Measurements from ENCODE around the gene KCNN4. TPM values are rescaled to one million over a fixed set of nuclear protein-coding genes. Genes with fewer than 3 reads are reported as not detected.

The KCNN4 gene
- total RNA-seq, 1 experiment from 2014 or later = 22.9 TPM

- DNase-seq (ENCODE audit: extremely low read depth, low read depth) = no peak
Observed at GRCh38 chr19:43799502-43800142, 18.8 kb upstream of the KCNN4 start.

- no peak for DNase-seq (ENCODE audit: extremely low read depth, low read depth)
Observed at GRCh38 chr19:43798546-43799409, 18.0 kb upstream of the KCNN4 start.

GRCh38 chr19:43798026-43798545, 17.3 kb upstream of the KCNN4 start:
- DNase-seq (ENCODE audit: extremely low read depth, low read depth) = no peak

- no peak for DNase-seq (ENCODE audit: extremely low read depth, low read depth)
Observed at GRCh38 chr19:43797556-43797955, 16.8 kb upstream of the KCNN4 start.

- no peak for DNase-seq (ENCODE audit: extremely low read depth, low read depth)
Observed at GRCh38 chr19:43797118-43797517, 16.3 kb upstream of the KCNN4 start.

- DNase-seq (ENCODE audit: extremely low read depth, low read depth) = no peak
Observed at GRCh38 chr19:43790587-43790986, 9.8 kb upstream of the KCNN4 start.

GRCh38 chr19:43789029-43789428, 8.3 kb upstream of the KCNN4 start:
- DNase-seq (ENCODE audit: extremely low read depth, low read depth) = no peak

- DNase-seq (ENCODE audit: extremely low read depth, low read depth) = no peak
Observed at GRCh38 chr19:43786665-43787064, 5.9 kb upstream of the KCNN4 start.

- DNase-seq (ENCODE audit: extremely low read depth, low read depth) = peak; percentile 77
Observed at GRCh38 chr19:43784981-43785808, 4.4 kb upstream of the KCNN4 start.

- peak; percentile 73 for DNase-seq (ENCODE audit: extremely low read depth, low read depth)
Observed at GRCh38 chr19:43784241-43784980, 3.6 kb upstream of the KCNN4 start.

- no peak for DNase-seq (ENCODE audit: extremely low read depth, low read depth)
Observed at GRCh38 chr19:43783636-43784035, 2.9 kb upstream of the KCNN4 start.

- no peak for DNase-seq (ENCODE audit: extremely low read depth, low read depth)
Observed at GRCh38 chr19:43782689-43783231, 2.0 kb upstream of the KCNN4 start.

- DNase-seq (ENCODE audit: extremely low read depth, low read depth) = no peak
Observed at GRCh38 chr19:43782311-43782660, 1.5 kb upstream of the KCNN4 start.

GRCh38 chr19:43781630-43782310, 997 bp upstream of the KCNN4 start:
- DNase-seq (ENCODE audit: extremely low read depth, low read depth) = no peak

GRCh38 chr19:43779820-43780219, 953 bp downstream of the KCNN4 start:
- no peak for DNase-seq (ENCODE audit: extremely low read depth, low read depth)

GRCh38 chr19:43779147-43779819, 1.5 kb downstream of the KCNN4 start:
- DNase-seq (ENCODE audit: extremely low read depth, low read depth) = no peak

GRCh38 chr19:43778651-43779050, 2.1 kb downstream of the KCNN4 start:
- no peak for DNase-seq (ENCODE audit: extremely low read depth, low read depth)

GRCh38 chr19:43777163-43777695, 3.5 kb downstream of the KCNN4 start:
- no peak for DNase-seq (ENCODE audit: extremely low read depth, low read depth)

- DNase-seq (ENCODE audit: extremely low read depth, low read depth) = no peak
Observed at GRCh38 chr19:43776286-43776685, 4.5 kb downstream of the KCNN4 start.

Measured in NCI-H460 (cell line).